Measurements from ENCODE around the gene WDCP.

DNA sequence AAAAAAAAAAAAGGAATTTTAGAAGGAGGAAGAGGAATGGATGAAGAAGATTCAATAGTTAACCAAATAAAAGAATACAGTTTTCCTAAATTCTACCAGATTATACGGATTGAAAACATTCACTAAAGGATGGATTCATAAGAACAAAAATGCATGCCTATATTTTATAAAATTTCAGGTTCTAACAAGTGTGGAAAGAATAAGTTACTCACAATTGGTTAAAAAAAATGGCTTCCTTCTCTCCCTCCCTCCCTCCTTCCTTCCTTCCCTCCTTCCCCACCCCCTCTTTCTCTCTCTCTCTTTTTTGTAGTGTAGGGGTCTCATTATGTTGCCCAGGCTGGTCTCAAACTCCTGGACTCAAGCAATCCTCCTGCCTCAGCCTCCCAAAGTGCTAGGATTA, 39.0 kb upstream of the WDCP start:
- no peak for TF ChIP-seq POLR2A (IDR thresholded peaks at IDR 0.05)
- TF ChIP-seq, protein P1, sequence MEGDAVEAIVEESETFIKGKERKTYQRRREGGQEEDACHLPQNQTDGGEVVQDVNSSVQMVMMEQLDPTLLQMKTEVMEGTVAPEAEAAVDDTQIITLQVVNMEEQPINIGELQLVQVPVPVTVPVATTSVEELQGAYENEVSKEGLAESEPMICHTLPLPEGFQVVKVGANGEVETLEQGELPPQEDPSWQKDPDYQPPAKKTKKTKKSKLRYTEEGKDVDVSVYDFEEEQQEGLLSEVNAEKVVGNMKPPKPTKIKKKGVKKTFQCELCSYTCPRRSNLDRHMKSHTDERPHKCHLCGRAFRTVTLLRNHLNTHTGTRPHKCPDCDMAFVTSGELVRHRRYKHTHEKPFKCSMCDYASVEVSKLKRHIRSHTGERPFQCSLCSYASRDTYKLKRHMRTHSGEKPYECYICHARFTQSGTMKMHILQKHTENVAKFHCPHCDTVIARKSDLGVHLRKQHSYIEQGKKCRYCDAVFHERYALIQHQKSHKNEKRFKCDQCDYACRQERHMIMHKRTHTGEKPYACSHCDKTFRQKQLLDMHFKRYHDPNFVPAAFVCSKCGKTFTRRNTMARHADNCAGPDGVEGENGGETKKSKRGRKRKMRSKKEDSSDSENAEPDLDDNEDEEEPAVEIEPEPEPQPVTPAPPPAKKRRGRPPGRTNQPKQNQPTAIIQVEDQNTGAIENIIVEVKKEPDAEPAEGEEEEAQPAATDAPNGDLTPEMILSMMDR (IDR thresholded peaks at IDR 0.05): no peak

Measured in breast epithelium (tissue), 3 donors.